ENCODE data around the gene RXRG. TPM values are rescaled to one million over a fixed set of nuclear protein-coding genes. Genes with fewer than 3 reads are reported as not detected.

RXRG gene
- total and polyA plus RNA-seq, 12 donors, result 0.17 to 2.4 (median 1.0) TPM; not detected in 2

GRCh38 chr1:165423136-165423535 is 21.8 kb downstream of the RXRG start:
- Histone ChIP-seq H3K4me3 (no peak overlapping the region), H3K27ac (no peak overlapping the region), H3K4me1 (replicated peaks in 1 of 2) (no peaks in the 10 kb centered on the region), H3K27me3 (no peaks in the 10 kb centered on the region), H3K9me3 (replicated peaks in 1 of 3) (no peaks in the 10 kb centered on the region), H3K36me3 (replicated peaks in 1 of 2) (no peaks in the 10 kb centered on the region)
- DNase-seq, result no peak
- 60 to 68% (median 63%) methylated on average over 4 to 5 of the region's 5 CpGs for WGBS, 4 donors
- intact Hi-C loops (cut with DNase I), result no loop called here
- TF ChIP-seq, protein P1, sequence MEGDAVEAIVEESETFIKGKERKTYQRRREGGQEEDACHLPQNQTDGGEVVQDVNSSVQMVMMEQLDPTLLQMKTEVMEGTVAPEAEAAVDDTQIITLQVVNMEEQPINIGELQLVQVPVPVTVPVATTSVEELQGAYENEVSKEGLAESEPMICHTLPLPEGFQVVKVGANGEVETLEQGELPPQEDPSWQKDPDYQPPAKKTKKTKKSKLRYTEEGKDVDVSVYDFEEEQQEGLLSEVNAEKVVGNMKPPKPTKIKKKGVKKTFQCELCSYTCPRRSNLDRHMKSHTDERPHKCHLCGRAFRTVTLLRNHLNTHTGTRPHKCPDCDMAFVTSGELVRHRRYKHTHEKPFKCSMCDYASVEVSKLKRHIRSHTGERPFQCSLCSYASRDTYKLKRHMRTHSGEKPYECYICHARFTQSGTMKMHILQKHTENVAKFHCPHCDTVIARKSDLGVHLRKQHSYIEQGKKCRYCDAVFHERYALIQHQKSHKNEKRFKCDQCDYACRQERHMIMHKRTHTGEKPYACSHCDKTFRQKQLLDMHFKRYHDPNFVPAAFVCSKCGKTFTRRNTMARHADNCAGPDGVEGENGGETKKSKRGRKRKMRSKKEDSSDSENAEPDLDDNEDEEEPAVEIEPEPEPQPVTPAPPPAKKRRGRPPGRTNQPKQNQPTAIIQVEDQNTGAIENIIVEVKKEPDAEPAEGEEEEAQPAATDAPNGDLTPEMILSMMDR (IDR thresholded peaks at IDR 0.05), result no peak
- TF ChIP-seq POLR2A (IDR thresholded peaks at IDR 0.05), result no peak

- no peaks in the 10 kb centered on the region for H3K4me1 ChIP-seq (replicated peaks in 1 of 2)
- H3K27me3 ChIP-seq, result no peaks in the 10 kb centered on the region
- H3K36me3 ChIP-seq (replicated peaks in 1 of 2), result no peaks in the 10 kb centered on the region
- TF ChIP-seq, protein P1 (IDR thresholded peaks at IDR 0.05), result no peak
- TF ChIP-seq POLR2A (IDR thresholded peaks at IDR 0.05), result no peak
- no peaks in the 10 kb centered on the region for H3K9me3 ChIP-seq (replicated peaks in 1 of 3)
- no peak overlapping the region for H3K4me3 ChIP-seq
- intact Hi-C loops (cut with DNase I), result no loop called here
- WGBS, 4 donors, result 65 to 79% (median 67%) methylated on average over 2 of the region's 2 CpGs
- no peak for DNase-seq
- H3K27ac ChIP-seq, result no peak overlapping the region
Observed at GRCh38 chr1:165420655-165421054, 24.3 kb downstream of the RXRG start.

DNA sequence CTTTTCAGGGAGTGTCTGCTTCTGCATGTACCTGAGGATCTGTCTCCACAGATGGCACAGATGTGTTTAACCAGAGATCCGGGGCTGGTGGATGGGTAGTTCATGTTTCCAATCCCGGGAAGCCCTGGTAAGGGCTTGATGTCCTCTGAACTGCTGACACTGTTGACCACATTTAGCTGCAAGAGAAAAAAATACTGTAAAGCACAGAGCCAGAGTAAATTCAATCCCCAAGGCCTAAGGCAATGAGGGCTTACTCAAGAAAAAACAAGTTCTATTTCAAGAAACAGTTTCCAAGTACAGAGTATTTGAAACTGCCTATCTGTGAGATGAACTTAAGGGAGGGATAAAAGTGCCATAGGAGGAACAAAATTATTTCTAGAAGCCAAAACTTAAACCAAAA is 25.1 kb downstream of the RXRG start:
- Histone ChIP-seq H3K4me1 (replicated peaks in 1 of 2) (no peaks in the 10 kb centered on the region), H3K36me3 (replicated peaks in 1 of 2) (no peaks in the 10 kb centered on the region), H3K27me3 (no peaks in the 10 kb centered on the region), H3K4me3 (no peak overlapping the region), H3K27ac (no peak overlapping the region), H3K9me3 (replicated peaks in 1 of 3) (no peaks in the 10 kb centered on the region)
- TF ChIP-seq POLR2A (IDR thresholded peaks at IDR 0.05), result no peak
- TF ChIP-seq, protein P1 (IDR thresholded peaks at IDR 0.05), result no peak
- intact Hi-C loops (cut with DNase I), result no loop called here
- no peak for DNase-seq
- 59 to 73% (median 62%) methylated on average over 2 of the region's 2 CpGs for WGBS, 4 donors

DNA sequence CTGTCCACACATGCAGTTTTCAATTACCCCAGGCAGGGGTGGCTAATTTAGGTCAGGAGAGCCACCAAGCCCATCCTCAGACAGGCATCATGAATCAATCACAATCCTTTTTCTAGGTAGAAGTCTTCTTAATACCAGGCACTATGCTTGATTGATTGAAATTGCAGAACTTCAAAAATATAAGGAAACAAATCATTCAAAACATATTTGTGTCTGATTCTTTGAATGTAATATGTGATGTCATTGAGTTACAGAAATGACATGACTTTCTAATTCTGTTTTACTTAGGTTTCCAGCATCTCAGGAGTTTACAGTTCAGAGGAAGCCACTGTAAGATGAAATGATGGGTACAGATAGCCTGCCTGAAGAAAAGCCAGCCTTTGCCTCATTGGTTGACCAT is 26.7 kb downstream of the RXRG start:
- no peaks in the 10 kb centered on the region for H3K9me3 ChIP-seq (replicated peaks in 1 of 3)
- no peak overlapping the region for H3K27ac ChIP-seq
- TF ChIP-seq, protein P1 (IDR thresholded peaks at IDR 0.05), result no peak
- no peak for TF ChIP-seq POLR2A (IDR thresholded peaks at IDR 0.05)
- no peak overlapping the region for H3K4me3 ChIP-seq
- DNase-seq, result no peak
- no peaks in the 10 kb centered on the region for H3K27me3 ChIP-seq
- H3K36me3 ChIP-seq (replicated peaks in 1 of 2), result no peaks in the 10 kb centered on the region
- intact Hi-C loops (cut with DNase I), result no loop called here
- H3K4me1 ChIP-seq (replicated peaks in 1 of 2), result no peaks in the 10 kb centered on the region

Measured in adrenal gland (tissue), 12 donors.